HG03196 (cell line): ENCODE data around the gene SSC4D.

Source experiments
- ATAC-seq: cut with Tn5 transposase; IDR thresholded peaks from one replicate; pipeline ENCODE4 v1.9.1; 2021; ENCODE audit not compliant: unreplicated experiment

SSC4D gene

DNA sequence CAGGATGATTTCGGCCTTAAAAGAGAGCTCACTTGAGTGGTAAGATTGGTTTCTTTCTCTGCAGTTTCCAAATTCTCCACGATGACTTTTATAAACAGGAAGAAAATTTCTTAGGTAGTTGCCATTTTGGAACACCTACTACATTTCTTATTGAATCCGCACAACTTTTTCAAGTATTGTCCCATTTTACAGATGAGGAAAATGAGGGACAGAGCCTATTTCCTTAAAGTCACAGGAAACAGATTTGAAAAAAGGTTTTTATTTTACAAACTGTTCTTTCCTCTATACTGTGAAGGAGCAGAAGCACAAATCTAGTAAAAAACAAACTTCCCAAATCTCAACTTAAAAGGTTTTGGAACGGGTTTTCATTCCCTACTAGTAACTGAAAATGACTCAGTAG lies 53.4 kb downstream of the SSC4D start:
- ATAC-seq: no peak

DNA sequence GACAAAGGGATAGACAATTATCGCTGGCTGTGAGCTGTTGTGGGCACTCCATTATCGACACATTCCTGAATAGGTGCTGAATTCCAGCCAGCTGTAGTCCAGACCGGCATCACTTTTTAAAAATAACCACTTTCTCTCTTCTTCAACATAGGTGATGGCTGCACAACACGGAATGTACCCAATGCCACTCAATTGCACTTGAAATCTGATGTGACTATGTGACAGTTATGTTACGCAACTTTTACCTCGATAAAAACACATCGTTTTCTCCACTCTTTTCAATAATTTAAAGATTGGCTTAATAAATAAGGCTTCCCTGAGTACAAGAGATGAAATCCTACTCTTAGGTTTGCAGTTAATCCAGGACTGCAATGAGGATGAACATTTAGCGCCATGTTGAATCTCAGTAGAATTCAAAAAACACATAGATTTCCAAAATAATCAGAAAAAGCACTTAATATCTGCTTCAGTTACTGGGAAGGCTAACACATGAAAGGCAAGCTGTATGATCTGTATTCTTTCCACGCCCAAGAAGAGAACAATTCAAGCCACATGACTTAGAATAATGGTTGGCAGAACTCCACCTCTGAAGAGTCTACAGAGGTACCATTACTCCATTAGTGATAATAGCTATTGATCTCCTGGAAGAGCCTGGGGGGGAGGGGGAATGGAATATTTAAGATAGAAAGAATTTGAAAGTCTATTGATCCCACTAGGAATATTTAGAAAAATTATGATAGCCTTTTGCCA lies 54.3 kb downstream of the SSC4D start:
- ATAC-seq: no peak

DNA sequence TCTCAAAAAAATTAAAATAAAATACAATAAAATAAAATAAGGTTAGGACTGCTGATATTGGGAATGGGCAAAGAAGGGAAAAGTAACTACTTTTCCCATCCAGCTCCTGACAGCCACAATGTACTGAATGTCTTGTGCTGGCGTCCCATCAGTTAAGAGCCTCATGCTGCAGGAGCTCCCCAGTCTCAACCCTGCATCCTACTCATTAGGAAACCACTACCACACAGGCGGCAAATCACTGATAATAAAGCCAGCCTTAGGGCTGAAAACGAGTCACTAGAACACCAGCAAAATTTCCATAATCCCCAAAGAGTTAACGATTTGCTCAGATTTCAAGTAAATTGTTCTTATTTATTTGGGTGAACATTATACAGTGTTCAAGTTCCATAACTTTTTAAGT lies 55.0 kb downstream of the SSC4D start:
- no peak for ATAC-seq

DNA sequence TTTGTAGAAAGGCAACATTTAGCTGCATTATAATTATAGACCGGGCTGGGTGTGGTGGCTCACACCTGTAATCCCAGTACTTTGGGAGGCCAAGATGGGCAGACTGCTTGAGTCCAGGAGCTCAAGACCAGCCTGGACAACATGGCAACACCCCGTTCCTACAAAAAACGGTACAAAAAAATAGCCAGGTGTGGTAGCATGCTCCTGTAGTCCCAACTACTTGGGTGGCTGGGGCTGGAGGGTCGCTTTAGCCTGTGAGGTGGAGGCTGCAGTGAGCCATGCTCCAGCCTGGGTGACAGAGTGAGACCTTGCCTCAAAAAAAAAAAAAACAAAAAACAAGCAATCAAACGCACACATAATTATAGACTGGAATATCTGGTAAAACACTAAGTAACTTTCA lies 55.8 kb downstream of the SSC4D start:
- no peak for ATAC-seq

DNA sequence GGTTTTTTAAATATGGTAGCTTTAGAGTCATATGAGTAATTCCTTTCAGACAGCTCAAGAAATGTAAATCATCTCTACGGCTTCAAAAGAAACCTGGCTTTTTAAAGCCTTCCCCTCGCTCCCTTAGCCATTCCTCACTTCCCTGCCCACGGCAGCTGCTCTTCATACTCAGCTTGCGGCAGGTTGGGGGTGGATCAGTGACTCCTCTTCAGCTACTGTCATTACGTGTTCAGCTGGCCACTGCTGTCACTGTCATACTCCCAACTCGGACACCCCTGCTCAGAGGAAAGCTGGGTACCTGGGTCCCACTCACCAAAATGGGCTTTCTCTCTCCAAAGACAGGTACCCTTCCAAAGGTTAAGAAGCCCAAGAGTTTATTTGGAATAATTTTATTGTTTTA lies 57.3 kb downstream of the SSC4D start:
- ATAC-seq: no peak

DNA sequence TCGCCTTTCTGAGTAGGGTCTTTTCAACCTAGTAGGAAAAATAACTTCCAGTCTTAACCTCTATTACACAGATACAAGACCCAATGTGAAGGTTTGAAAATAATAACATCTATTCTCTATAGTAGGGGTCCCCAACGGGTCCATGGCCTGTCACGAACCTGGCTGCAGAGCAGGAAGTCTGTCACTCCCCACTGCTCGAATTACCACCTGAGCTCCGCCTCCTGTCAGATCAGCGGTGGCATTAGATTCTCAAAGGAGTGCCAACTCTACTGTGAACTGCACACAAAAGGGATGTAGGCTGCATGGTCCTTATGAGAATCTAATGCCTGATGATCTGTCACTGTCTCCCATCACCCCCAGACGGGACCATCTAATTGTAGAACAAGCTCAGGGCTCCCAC lies 58.1 kb downstream of the SSC4D start:
- ATAC-seq: no peak

DNA sequence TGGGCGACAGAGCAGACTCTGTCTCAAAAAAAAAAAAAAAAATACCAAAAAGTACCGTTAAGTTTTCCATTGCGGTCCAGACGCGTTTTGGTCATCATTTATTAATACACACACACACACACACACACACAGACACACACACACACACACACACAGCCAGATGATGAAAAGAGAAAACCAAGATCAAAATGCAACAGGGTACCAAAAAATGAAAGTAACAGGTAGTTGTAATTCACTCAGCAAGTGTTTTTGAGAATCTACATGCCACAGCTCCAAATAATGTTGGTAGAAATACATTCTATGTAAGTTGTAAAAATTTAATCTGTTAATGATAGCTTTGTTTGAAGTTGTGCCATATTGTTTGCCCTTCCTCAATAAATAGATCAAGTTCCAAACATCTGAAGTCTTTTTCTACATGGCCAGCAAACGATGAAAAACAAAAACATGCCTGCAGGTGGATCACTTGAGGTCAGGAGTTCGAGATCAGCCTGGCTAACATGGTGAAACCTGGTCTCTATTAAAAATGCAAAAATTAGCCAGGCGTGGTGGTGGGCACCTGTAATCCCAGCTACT lies 60.1 kb downstream of the SSC4D start:
- ATAC-seq: no peak

DNA sequence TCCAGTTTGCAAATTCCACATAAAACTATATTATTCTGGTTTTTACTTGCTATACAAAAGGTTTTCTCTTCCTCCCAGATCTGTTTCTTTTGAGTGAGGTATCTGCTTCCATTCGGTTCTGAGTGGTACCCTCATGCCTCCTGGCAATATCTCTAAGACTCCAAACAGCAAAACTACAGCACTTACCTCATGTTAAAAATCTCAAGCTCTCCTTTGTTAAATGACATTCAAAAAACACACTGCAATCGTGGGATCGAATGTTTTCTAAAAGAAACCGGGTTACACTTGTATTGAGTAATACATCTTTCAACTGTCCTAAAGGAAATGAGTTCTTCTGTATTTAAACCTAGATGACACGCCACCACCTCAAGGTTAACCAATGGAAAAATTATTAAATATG lies 61.8 kb downstream of the SSC4D start:
- ATAC-seq: no peak

DNA sequence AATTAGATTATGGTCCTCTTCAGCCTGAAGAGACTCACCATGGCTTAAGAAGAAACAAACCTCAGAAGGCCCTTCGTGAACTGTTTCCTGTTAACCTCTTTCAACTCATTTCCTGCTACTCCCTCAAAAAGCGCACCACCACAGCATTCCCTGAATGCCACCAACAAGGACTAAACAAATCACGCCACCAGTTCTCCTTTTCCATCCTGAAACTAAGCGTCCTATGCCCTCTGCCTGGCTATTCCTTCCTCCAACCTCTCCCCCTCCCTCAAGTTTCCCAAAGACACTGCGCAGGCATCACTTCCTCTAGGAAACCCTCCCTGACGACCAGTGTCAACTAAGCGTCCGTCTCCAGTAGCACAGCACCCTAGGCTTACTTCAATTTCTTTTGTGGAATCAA lies 62.7 kb downstream of the SSC4D start:
- no peak for ATAC-seq

DNA sequence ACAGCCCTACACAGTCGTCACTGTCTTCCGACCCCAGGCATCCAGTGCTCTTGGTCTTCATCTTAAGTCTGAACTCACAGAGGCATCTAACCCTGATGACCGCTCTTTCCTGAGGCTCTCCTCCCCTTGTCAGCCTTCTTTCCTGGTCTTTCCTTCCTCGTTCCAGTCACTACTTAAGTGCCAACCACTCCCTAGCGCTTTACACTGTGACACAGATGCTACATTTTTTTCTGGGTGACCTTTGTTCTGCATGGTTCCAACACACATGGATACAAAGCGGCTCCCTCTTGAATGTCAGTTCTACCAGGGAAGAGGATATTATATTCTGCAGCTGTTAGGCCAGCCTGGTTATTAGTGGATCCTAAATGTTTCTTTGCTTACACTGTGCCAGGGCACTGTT lies 63.4 kb downstream of the SSC4D start:
- no peak for ATAC-seq

DNA sequence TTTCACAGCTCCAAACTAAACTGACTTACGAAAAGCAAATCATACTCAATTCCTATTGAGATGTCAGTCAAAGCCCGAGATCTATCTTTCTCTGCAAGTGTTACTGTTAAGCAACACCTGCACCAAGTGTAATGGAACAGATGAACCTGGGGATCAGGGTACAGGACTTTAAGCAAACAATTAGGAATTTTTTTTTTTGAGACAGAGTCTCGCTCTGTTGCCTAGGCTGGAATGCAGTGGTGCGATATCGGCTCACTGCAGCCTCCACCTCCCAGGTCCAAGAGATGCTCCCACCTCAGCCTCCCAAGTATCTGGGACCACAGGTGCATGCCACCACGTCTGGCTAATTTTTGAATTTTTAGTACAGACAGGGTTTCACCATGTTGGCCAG lies 65.6 kb downstream of the SSC4D start:
- no peak for ATAC-seq

DNA sequence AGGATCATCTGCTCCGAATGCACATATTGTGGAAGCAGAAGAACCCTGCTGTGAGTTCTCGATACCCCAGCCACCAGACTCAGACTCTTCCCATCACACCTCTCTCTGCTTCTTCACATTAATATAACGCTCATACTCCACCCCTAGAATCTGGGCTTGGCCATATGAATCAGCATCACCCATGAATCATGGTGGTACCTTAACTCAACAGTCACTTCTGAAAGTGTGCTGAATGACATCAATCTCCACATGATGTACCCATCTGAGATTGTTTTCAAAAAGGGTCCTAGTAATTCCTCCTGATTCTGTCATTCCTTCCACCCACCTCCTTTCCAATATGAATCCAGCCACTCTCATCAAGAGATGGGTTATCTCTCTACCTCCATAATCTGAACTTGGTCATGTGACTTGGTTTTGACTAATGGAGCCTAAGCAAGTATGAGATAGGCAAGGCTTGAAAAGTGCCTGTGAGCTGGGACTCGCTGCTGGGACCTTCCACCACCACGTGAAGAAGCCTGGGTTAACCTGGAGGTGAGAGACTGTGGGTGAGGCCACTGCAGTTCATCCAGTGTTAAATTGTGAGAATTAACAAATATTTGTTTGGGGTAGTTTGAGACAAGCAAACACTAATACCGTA lies 66.1 kb downstream of the SSC4D start:
- ATAC-seq: no peak

DNA sequence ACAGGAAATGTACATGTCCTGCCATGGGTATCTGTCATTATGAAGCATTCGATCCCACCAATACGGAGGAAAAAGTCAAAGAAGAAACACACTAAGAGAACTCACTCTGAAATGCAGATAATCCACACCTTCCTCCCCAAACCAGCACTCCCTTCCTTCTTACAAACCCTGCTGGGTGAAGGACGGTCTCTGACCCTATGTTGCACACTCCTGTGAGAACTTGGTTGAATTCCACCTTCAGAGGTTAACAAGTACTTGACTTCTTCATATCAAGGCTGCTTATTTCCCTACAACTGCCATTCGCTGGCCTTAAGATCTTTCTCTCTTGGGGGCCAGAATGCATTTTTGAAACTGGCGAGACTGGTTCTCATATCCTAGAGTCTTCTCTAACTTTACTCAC lies 67.3 kb downstream of the SSC4D start:
- ATAC-seq: no peak

DNA sequence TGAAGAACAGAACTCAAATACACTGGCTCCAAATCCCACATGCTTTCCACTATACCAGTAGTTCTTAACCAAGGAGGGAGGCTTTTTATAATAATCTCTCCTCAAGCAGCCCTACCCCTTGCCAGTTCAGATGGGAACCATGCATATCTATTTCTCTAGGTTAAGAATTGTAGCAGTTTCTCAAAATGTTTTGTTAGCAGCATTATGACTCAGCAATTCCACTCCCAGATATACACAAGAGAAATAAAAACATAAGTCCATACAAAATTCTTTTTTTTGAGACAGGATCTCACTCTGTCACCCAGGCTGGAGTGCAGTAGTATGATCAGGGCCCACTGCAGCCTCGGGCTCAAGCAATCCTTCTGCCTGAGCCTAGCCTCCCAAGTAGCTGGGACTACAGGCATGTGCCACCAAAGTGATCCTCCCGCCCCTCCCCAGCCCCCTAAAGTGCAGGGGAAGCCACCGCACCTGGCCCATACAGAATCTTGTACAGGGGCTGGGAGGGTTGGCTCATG lies 68.8 kb downstream of the SSC4D start:
- no peak for ATAC-seq
